Activated CD4-positive, alpha-beta T cell treated with anti-CD3 and anti-CD28 coated beads, Interleukin-2, amount 10 ng/mL, durations not matched to agents 7 days and 5 days (primary cell): ENCODE results near the gene C11orf58. TPM values are rescaled to one million over a fixed set of nuclear protein-coding genes. Genes with fewer than 3 reads are reported as not detected.

Source experiments
- CTCF ChIA-PET: fragments of 350-600 bp; sonication (Branson Sonifier 250); formaldehyde crosslinking; loops from one replicate; lab custom pipeline; 2021; ENCODE audit warnings: antibody characterized with exemption; lab: Charles Lee
- POLR2A ChIA-PET: fragments of 350-600 bp; sonication (Branson Sonifier 250); formaldehyde crosslinking; loops from one replicate; lab custom pipeline; 2021; ENCODE audit warnings: antibody characterized with exemption; lab: Charles Lee
- DNase-seq: peaks from one replicate; pipeline ENCODE4 v3.0.0-alpha.2; 2020
- H3K27ac Mint-ChIP-seq: one replicate; pipeline ENCODE4 v1.8.0; 2021; ENCODE audit warnings: mild to moderate bottlenecking, moderate library complexity, mixed read lengths
- H3K27me3 Mint-ChIP-seq: one replicate; pipeline ENCODE4 v1.8.0; 2021; ENCODE audit warnings: mixed read lengths
- H3K36me3 Mint-ChIP-seq: one replicate; pipeline ENCODE4 v1.8.0; 2021; ENCODE audit warnings: low read depth, mixed read lengths
- H3K4me1 Mint-ChIP-seq: one replicate; pipeline ENCODE4 v1.8.0; 2021; ENCODE audit warnings: mixed read lengths
- H3K4me3 Mint-ChIP-seq: one replicate; pipeline ENCODE4 v1.8.0; 2021; ENCODE audit warnings: mild to moderate bottlenecking, moderate library complexity, mixed read lengths
- H3K9me3 Mint-ChIP-seq: one replicate; pipeline ENCODE4 v1.8.0; 2021; ENCODE audit warnings: mixed read lengths
- total RNA-seq, 2 experiments: library from RNA; stranded (reverse); gene quantifications; one replicate each; pipeline ENCODE4 v1.2.3, GENCODE V29; 2021

Gene C11orf58
- 100 to 1,000 TPM; 119 to 137 TPM for total RNA-seq

DNA sequence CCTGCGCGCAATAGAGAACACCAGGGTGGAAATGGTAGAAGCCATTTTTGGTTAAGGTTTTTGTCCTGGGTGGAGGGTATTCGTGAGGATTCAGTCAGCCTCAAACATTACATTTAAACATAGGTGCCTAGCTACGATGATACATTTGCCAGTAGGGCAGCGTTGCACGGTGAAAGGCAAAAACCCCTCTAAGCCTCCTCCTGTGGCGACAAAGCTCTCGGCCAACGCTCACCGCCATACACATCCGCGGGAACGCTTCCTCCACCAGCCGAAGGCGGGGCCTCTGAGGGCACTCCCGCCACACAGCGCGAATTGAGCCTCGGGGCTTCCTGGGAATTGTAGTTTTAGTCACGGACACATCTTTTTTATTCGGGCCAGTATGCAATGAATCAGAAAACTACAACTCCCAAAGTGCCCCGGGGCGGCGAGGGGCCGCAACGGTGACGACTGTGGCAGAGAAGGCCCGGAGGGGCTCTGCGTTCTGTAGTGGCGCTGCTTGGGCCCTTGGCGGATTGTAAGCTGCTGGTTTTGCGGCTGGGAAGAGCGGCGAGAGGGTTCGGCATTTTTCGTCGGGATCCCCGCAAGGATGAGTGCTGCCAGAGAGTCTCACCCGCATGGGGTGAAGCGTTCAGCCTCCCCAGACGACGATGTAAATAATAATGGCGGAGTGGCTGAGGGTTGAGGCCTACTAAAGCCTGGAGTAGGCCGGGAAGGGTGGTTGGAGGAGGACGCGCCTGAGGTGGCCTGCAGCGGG, at the start of gene C11orf58:
TSS of gene C11orf58 (plus strand) at position 455 of the 754 bp plus-strand sequence. CDS start at position 587, 132 bp downstream.
- H3K27ac Mint-ChIP-seq: no peak within 1 kb of the TSS
- no peaks in the 10 kb centered on the region for H3K27me3 Mint-ChIP-seq
- POLR2A ChIA-PET: interaction anchor here (1.3 kb wide), 1 partner anchor 12 kb away, joined by 3 read pairs; no protein-coding TSS in a partner anchor
- H3K4me3 Mint-ChIP-seq: peak within 1 kb of the TSS; percentile 73
- no peaks in the 10 kb centered on the region for H3K9me3 Mint-ChIP-seq
- peaks cover 12% of the 10 kb centered on the region for H3K36me3 Mint-ChIP-seq
- peaks cover 20% of the 10 kb centered on the region for H3K4me1 Mint-ChIP-seq
- peak; percentile 97 for DNase-seq
- CTCF ChIA-PET: interaction anchor here (2.1 to 3.2 kb wide), 2 partner anchors 8 to 12 kb away, joined by 9 to 11 read pairs; no protein-coding TSS in a partner anchor

DNA sequence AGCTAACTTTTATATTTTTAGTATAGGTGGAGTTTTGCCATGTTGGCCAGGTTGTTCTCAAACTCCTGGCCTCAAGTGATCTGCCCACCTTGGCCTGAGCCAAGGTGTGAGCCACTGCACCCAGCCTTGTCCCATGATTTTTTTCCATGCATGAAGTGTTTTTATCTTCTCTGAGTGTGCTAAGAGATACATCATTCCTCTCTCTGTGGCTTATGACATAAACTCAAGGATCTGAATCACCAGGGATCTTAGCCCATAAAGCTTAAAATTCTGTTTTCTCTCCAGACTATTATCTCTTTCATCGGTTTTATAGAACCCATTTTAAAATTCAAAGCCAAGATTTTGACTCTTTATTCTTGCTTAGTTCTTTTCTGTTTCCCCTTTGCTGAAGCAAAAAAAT, 48.4 kb upstream of the C11orf58 start:
- no peaks in the 10 kb centered on the region for H3K36me3 Mint-ChIP-seq
- peaks cover 2% of the 10 kb centered on the region for H3K27me3 Mint-ChIP-seq
- ChIA-PET POLR2A (no interaction called here), CTCF (no interaction called here)
- DNase-seq: no peak
- H3K4me3 Mint-ChIP-seq: no peak overlapping the region
- H3K4me1 Mint-ChIP-seq: no peaks in the 10 kb centered on the region
- no peak overlapping the region for H3K27ac Mint-ChIP-seq
- no peaks in the 10 kb centered on the region for H3K9me3 Mint-ChIP-seq

DNA sequence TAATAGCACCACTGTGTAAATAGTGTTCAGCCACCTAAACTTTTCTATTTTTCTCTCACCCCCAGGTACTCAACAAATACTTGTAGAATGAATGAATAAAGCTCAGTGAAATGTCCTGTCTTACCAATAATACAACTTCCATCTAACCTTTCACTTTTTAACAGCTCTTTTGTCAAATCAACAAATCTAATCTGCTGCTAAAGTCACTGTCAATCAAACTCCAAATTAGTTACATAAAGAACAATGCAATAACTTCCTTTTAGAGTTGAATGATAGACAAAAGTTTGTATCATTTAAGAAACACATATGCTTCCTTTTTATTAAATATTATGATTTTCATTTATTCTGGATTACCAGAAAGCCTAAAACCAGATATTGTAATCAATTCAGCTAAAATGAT, 34.7 kb upstream of the C11orf58 start:
- peaks cover 18% of the 10 kb centered on the region for H3K27me3 Mint-ChIP-seq

DNA sequence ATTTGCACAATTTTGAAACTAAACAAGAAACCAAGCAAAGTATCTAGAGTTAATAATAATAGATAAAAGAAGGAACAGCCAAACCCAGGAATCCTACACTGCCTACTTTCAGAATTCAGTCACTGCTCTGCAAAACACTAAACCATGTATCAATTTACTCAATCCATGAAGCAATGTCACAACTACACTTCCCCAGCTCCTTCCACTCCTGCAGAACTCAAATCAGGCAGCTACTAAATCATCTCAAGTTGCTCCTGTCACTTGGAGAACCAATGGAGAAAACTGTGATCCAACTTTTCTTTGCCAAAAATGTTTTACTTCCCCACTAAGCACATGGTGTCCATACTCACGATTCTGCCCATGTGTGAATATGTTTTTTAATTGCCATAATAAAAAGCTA, 24.9 kb upstream of the C11orf58 start:
- H3K9me3 Mint-ChIP-seq: no peaks in the 10 kb centered on the region
- CTCF ChIA-PET: no interaction called here

More for the DNA sequence above, 34.7 kb upstream of the C11orf58 start:
- no peak for DNase-seq
- no peaks in the 10 kb centered on the region for H3K36me3 Mint-ChIP-seq
- CTCF ChIA-PET: interaction anchor here (0.6 kb wide), 1 partner anchor 20 kb away, joined by 3 read pairs; no protein-coding TSS in a partner anchor
- POLR2A ChIA-PET: no interaction called here
- no peaks in the 10 kb centered on the region for H3K9me3 Mint-ChIP-seq
- no peak overlapping the region for H3K4me3 Mint-ChIP-seq
- no peaks in the 10 kb centered on the region for H3K4me1 Mint-ChIP-seq
- H3K27ac Mint-ChIP-seq: no peak overlapping the region

DNA sequence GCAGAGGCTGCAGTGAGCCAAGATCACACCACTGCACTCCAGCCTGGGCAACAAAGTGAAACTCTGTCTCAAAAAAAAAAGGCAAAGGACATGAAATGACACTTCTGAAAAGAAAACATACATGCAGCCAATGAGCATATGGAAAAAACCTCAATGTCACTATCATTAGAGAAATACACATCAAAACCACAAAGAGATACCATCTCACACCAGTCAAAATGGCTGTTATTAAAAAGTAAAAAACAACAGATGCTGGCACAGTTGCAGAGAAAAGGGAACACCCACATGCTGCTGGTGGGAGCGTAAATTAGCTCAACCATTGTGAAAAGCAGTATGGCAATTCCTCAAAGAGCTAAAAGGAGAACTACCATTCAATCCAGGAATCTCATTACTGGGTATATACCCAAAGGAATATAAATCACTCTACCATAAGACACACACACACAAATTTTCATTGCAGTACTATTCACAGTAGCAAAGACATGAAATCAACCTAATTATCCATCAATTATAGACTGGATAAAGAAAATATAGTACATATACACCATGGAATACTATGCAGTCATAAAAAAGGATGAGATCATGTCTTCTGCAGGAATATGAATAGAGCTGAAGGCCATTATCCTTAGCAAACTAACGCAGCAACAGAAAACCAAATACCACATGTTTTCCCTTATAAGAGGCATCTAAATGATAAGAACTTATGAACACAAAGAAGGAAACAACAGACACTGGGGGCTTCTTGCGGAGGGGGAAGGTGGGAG, 15.7 kb upstream of the C11orf58 start:
- Mint-ChIP-seq H3K36me3 (no peaks in the 10 kb centered on the region), H3K27me3 (peaks cover under 1% of the 10 kb centered on the region), H3K4me3 (no peak overlapping the region), H3K4me1 (no peaks in the 10 kb centered on the region), H3K9me3 (no peaks in the 10 kb centered on the region), H3K27ac (no peak overlapping the region)
- DNase-seq: no peak
- ChIA-PET POLR2A (no interaction called here), CTCF (interaction anchor here (0.6 kb wide), 1 partner anchor 1507 kb away, joined by 4 read pairs; no protein-coding TSS in a partner anchor)

More for the DNA sequence above, 24.9 kb upstream of the C11orf58 start:
- Mint-ChIP-seq H3K4me3 (no peak overlapping the region), H3K36me3 (no peaks in the 10 kb centered on the region), H3K27ac (no peak overlapping the region), H3K4me1 (no peaks in the 10 kb centered on the region), H3K27me3 (peaks cover 24% of the 10 kb centered on the region)
- POLR2A ChIA-PET: no interaction called here
- DNase-seq: no peak

DNA sequence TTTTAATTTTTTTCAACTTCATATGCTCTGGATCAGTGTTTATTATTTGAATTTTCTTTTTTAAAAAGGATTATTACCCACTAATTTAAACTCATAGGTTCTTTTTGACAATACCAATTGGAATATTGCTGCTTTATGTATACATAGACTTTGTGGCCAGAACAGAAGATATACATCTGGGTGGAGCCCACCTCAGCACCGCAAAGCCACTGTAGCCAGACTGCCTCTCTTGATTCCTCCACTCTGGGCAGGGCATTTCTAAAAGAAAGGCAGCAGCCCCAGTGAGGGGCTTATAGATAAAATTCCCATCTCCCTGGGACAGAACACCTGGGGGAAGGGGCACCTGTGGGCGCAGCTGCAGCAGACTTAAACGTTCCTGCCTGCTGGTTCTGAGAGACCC, 10.6 kb upstream of the C11orf58 start:
- peaks cover 3% of the 10 kb centered on the region for H3K9me3 Mint-ChIP-seq
- POLR2A ChIA-PET: no interaction called here
- no peak overlapping the region for H3K27ac Mint-ChIP-seq
- H3K36me3 Mint-ChIP-seq: no peaks in the 10 kb centered on the region
- no peaks in the 10 kb centered on the region for H3K4me1 Mint-ChIP-seq
- CTCF ChIA-PET: interaction anchor here (0.7 kb wide), 1 partner anchor 1489 kb away, joined by 3 read pairs; no protein-coding TSS in a partner anchor
- no peak overlapping the region for H3K4me3 Mint-ChIP-seq
- peaks cover 10% of the 10 kb centered on the region for H3K27me3 Mint-ChIP-seq
- no peak for DNase-seq

- Mint-ChIP-seq H3K36me3 (peaks cover 9% of the 10 kb centered on the region), H3K4me1 (peaks cover 16% of the 10 kb centered on the region), H3K27ac (no peak overlapping the region), H3K27me3 (no peaks in the 10 kb centered on the region), H3K9me3 (no peaks in the 10 kb centered on the region), H3K4me3 (peak overlapping the region; percentile 73)
- no peak for DNase-seq
- POLR2A ChIA-PET: interaction anchor here (1.3 kb wide), 1 partner anchor 12 kb away, joined by 3 read pairs; no protein-coding TSS in a partner anchor
- CTCF ChIA-PET: interaction anchor here (3.2 kb wide), 1 partner anchor 12 kb away, joined by 11 read pairs; no protein-coding TSS in a partner anchor
These were observed 642 bp upstream of the C11orf58 start for GRCh38 chr11:16737818-16738192.

GRCh38 chr11:16738947-16739815, 734 bp downstream of the C11orf58 start:
- H3K9me3 Mint-ChIP-seq: no peaks in the 10 kb centered on the region
- no peak overlapping the region for H3K27ac Mint-ChIP-seq
- no peak for DNase-seq
- ChIA-PET CTCF (interaction anchor here (0.6 to 3.2 kb wide), 4 partner anchors 9 to 1709 kb away, joined by 3 to 11 read pairs (median 7); no protein-coding TSS in a partner anchor), POLR2A (no interaction called here)
- H3K27me3 Mint-ChIP-seq: no peaks in the 10 kb centered on the region
- H3K4me1 Mint-ChIP-seq: peaks cover 23% of the 10 kb centered on the region
- no peak overlapping the region for H3K4me3 Mint-ChIP-seq
- H3K36me3 Mint-ChIP-seq: peaks cover 15% of the 10 kb centered on the region

DNA sequence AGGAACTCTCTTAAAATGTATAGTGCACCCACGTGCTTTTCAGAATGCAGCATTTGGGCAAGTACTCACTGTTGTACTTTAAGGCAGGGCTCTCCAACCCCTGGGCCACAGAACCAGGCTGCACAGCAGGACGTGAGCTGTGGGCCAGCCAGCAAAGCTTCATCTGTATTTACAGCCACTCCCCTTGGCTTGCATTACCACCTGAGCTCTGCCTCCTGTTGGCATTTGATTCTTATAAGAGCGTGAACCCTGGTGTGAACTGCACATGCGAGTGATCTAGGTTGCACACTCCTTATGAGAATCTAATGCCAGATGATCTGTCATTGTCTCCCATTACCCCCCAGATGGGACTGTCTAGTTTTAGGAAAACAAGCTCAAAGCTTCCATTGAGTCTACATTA, 3.0 kb downstream of the C11orf58 start:
- H3K27me3 Mint-ChIP-seq: no peaks in the 10 kb centered on the region
- H3K27ac Mint-ChIP-seq: peak overlapping the region; percentile 50
- no peak overlapping the region for H3K4me3 Mint-ChIP-seq
- H3K4me1 Mint-ChIP-seq: peaks cover 35% of the 10 kb centered on the region
- no peak for DNase-seq
- ChIA-PET CTCF (no interaction called here), POLR2A (no interaction called here)
- peaks cover 37% of the 10 kb centered on the region for H3K36me3 Mint-ChIP-seq
- no peaks in the 10 kb centered on the region for H3K9me3 Mint-ChIP-seq

- no peak overlapping the region for H3K4me3 Mint-ChIP-seq
- no peak overlapping the region for H3K27ac Mint-ChIP-seq
- no peaks in the 10 kb centered on the region for H3K27me3 Mint-ChIP-seq
- POLR2A ChIA-PET: no interaction called here
- no peaks in the 10 kb centered on the region for H3K9me3 Mint-ChIP-seq
- peaks cover 52% of the 10 kb centered on the region for H3K36me3 Mint-ChIP-seq
- CTCF ChIA-PET: no interaction called here
- no peak for DNase-seq
- H3K4me1 Mint-ChIP-seq: peaks cover 37% of the 10 kb centered on the region
These were observed 5.0 kb downstream of the C11orf58 start for GRCh38 chr11:16743478-16743877.

DNA sequence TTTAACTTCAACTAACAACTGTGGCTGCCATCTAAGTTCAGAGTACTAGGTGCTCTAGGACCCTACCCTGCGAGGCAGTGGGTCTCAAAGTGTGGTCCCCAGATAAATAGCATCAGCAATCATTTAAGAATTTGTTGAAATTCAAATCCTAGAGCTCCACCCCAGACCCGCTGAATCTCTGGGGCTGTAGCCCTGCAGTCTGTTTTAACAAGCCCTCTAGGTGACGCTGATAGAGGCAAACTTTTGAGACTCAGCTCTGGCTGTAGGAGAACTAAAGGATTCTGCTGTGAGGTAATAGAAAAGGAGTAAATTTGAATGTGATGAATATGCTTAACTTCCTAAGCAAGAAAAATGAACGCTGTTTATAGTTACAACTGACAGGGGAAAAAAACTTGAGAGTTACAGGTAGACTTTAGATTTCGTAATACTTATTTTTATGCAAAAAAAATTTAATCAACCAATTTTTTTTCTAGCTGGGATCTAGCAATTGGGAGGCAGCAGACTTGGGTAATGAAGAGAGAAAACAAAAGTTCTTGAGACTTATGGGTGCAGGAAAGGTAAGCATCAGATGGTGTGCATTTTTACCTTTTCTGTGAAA, 5.8 kb downstream of the C11orf58 start:
- DNase-seq: no peak
- Mint-ChIP-seq H3K4me1 (peaks cover 37% of the 10 kb centered on the region), H3K36me3 (peaks cover 52% of the 10 kb centered on the region), H3K27me3 (no peaks in the 10 kb centered on the region), H3K4me3 (no peak overlapping the region), H3K27ac (no peak overlapping the region), H3K9me3 (no peaks in the 10 kb centered on the region)
- ChIA-PET POLR2A (no interaction called here), CTCF (interaction anchor here (0.7 kb wide), 1 partner anchor 63 kb away, joined by 3 read pairs; no protein-coding TSS in a partner anchor)
